Measurements from ENCODE around the gene MED12. TPM values are rescaled to one million over a fixed set of nuclear protein-coding genes. Genes with fewer than 3 reads are reported as not detected.

The MED12 gene
- total and polyA plus RNA-seq, 2 of the 8 experiments (the other 6 are each of a cell fraction or from before 2014, with no cell fraction given), result 19.4 to 48.9 TPM

- H3K27me3 ChIP-seq (replicated peaks in 1 of 4; ENCODE audit: control insufficient read depth in 3 of 4, extremely low read depth in 1 of 4, insufficient read depth in 3 of 4, low read length in 3 of 4), result no peaks in the 10 kb centered on the region
- no peak overlapping the region for H3K9ac ChIP-seq (replicated peaks in 1 of 4; ENCODE audit: extremely low read depth in 1 of 4, low read depth in 3 of 4, low read length in 3 of 4)
- no peak overlapping the region for H2BK120ac ChIP-seq (replicated peaks; ENCODE audit: low read depth, low read length)
- H4K91ac ChIP-seq (replicated peaks; ENCODE audit: insufficient read length, low read length), result no peak overlapping the region
- TF ChIP-seq E2F6 (IDR thresholded peaks at IDR 0.05), result no peak
- no peak for TF ChIP-seq RBBP5 (IDR thresholded peaks at IDR 0.05; ENCODE audit: borderline replicate concordance, low read depth, low read length)
- H2BK5ac ChIP-seq (ENCODE audit: low read depth, low read length), result no peak overlapping the region
- H3K79me2 ChIP-seq (ENCODE audit: control insufficient read depth in 1 of 2, insufficient read depth in 2 of 2, low read length in 2 of 2), result no peaks in the 10 kb centered on the region
- no peak overlapping the region for H2AFZ ChIP-seq (ENCODE audit: low read length)
- FAIRE-seq, result no peak
- no peak overlapping the region for H4K5ac ChIP-seq (ENCODE audit: insufficient read length, low read depth, low read length)
- no peaks in the 10 kb centered on the region for H3K4me1 ChIP-seq (replicated peaks in 1 of 4; ENCODE audit: control insufficient read depth in 3 of 4, insufficient read depth in 4 of 4, low read length in 3 of 4)
- H4K8ac ChIP-seq (ENCODE audit: extremely low read depth, insufficient read depth, low read length), result no peak overlapping the region
- no peak for DNase-seq (ENCODE audit: low read depth in 1 of 2, low spot score in 2 of 2)
- WGBS, 2 experiments (ENCODE audit: extremely low coverage in 1 of 2, insufficient coverage in 1 of 2, insufficient read length in 1 of 2, insufficient replicate concordance in 2 of 2, low coverage in 1 of 2, low lambda C conversion rate in 2 of 2, missing lambda C conversion rate in 1 of 2), result 93% methylated on average over 4 of the region's 4 CpGs; no CpG with 5 or more reads in 1 of the 2 experiments
- H3K79me1 ChIP-seq (ENCODE audit: low read depth, low read length), result no peaks in the 10 kb centered on the region
- no peak overlapping the region for H3K23ac ChIP-seq (ENCODE audit: insufficient read length)
- no peaks in the 10 kb centered on the region for H3K23me2 ChIP-seq (ENCODE audit: low read depth, low read length)
- H3K36me3 ChIP-seq (ENCODE audit: control insufficient read depth in 2 of 4, insufficient read depth in 4 of 4, low read length in 3 of 4), result peaks cover 3 to 66% (median 29%) of the 10 kb centered on the region in 4 experiments; a peak in 6 of 8 replicates
- no peak overlapping the region for H3K14ac ChIP-seq (ENCODE audit: insufficient read length)
- no peak overlapping the region for H2BK12ac ChIP-seq (ENCODE audit: low read depth, low read length)
- H3K56ac ChIP-seq (replicated peaks; ENCODE audit: insufficient read length, low read depth, low read length), result no peak overlapping the region
- no peaks in the 10 kb centered on the region for H4K20me1 ChIP-seq (replicated peaks in 1 of 2; ENCODE audit: control insufficient read depth in 1 of 2, insufficient read depth in 2 of 2, low read length in 2 of 2)
- H3K9me3 ChIP-seq (ENCODE audit: insufficient read depth in 2 of 2, low read depth in 1 of 2, low read length in 1 of 2), result no peaks in the 10 kb centered on the region
- H2BK15ac ChIP-seq (ENCODE audit: low read length), result no peak overlapping the region
- no peak overlapping the region for H3K18ac ChIP-seq (ENCODE audit: extremely low read depth, low read length)
- H2BK20ac ChIP-seq (ENCODE audit: low read length), result no peak overlapping the region
- H3K4me2 ChIP-seq (ENCODE audit: insufficient read depth in 1 of 2, low read depth in 2 of 2, low read length in 2 of 2), result no peak overlapping the region
- no peak overlapping the region for H3K4me3 ChIP-seq (ENCODE audit: extremely low read depth in 1 of 4, insufficient read depth in 2 of 4, low read depth in 3 of 4, low read length in 4 of 4)
- H3K4ac ChIP-seq (replicated peaks; ENCODE audit: insufficient read length, low read depth, low read length), result no peak overlapping the region
- ChIA-PET POLR2A (ENCODE audit: partially characterized antibody) (interaction anchor here (1.2 kb wide), 1 partner anchor 26 kb away, joined by 3 read pairs; no protein-coding TSS in a partner anchor), CTCF (ENCODE audit: partially characterized antibody) (interaction anchor here (0.6 to 3.5 kb wide), 4 partner anchors 13 to 204 kb away, joined by 3 to 13 read pairs (median 6); partner anchors contain the start of gene MED12)
- no peak overlapping the region for H3K27ac ChIP-seq (ENCODE audit: low read depth, low read length)
- no peak overlapping the region for H2AK5ac ChIP-seq (ENCODE audit: low read depth, low read length)
Observed at GRCh38 chrX:71131510-71131909, 13.1 kb downstream of the MED12 start.

Measured in H1 (cell line).